SW480 (cell line): ENCODE measurements around the gene PERCC1.
"Not testable (repeated sequence)": the region's sequence is repeated elsewhere in the genome, so short reads cannot be mapped to it uniquely, and the experiment has no call there.

ENCODE experiments used
- DNase-seq: peaks from one replicate; pipeline ENCODE4 v3.0.0-alpha.2; 2016; ENCODE audit warnings: low spot score

PERCC1 gene

GRCh38 chr16:1434644-1435592, 4.0 kb downstream of the PERCC1 start:
- DNase-seq: no peak

GRCh38 chr16:1435921-1436697, 5.2 kb downstream of the PERCC1 start:
- no peak for DNase-seq

GRCh38 chr16:1436731-1437355, 6.0 kb downstream of the PERCC1 start:
- DNase-seq: no peak

GRCh38 chr16:1437606-1438005, 6.7 kb downstream of the PERCC1 start:
- DNase-seq: no peak

- DNase-seq: no peak
Observed at GRCh38 chr16:1438229-1439057, 7.6 kb downstream of the PERCC1 start.

GRCh38 chr16:1439058-1439698, 8.3 kb downstream of the PERCC1 start:
- no peak for DNase-seq

- DNase-seq: not testable (repeated sequence)
Observed at GRCh38 chr16:1439699-1440074, 8.8 kb downstream of the PERCC1 start.

- DNase-seq: no peak
Observed at GRCh38 chr16:1441391-1441829, 10.5 kb downstream of the PERCC1 start.

- no peak for DNase-seq
Observed at GRCh38 chr16:1442697-1443096, 11.8 kb downstream of the PERCC1 start.

GRCh38 chr16:1443403-1443973, 12.6 kb downstream of the PERCC1 start:
- DNase-seq: no peak

- DNase-seq: no peak
Observed at GRCh38 chr16:1443980-1444729, 13.3 kb downstream of the PERCC1 start, which contains the start of gene CCDC154. TSS of gene CCDC154 (minus strand) at chr16:1444556. CDS start at chr16:1444322, 234 bp downstream.

- DNase-seq: no peak
Observed at GRCh38 chr16:1444730-1445517, 14.0 kb downstream of the PERCC1 start.

GRCh38 chr16:1445518-1446203, 14.8 kb downstream of the PERCC1 start:
- no peak for DNase-seq

- DNase-seq: no peak
Observed at GRCh38 chr16:1446296-1447080, 15.6 kb downstream of the PERCC1 start.

- DNase-seq: no peak
Observed at GRCh38 chr16:1447965-1448364, 17.1 kb downstream of the PERCC1 start.

GRCh38 chr16:1448536-1449116, 17.7 kb downstream of the PERCC1 start:
- no peak for DNase-seq

GRCh38 chr16:1449201-1449788, 18.4 kb downstream of the PERCC1 start:
- no peak for DNase-seq
